ENCODE data around the gene HCST. TPM values are rescaled to one million over a fixed set of nuclear protein-coding genes. Genes with fewer than 3 reads are reported as not detected.

Gene HCST
- total and polyA plus RNA-seq, 2 of the 13 experiments (the other 11 are each of a cell fraction or from before 2014, with no cell fraction given) = 0.24 to 1.2 TPM

- TF ChIP-seq ZFAT (CRISPR knock-in tag; conservative IDR thresholded peaks at IDR 0.05) (no peak), DZIP1 (CRISPR knock-in tag; IDR thresholded peaks at IDR 0.05) (no peak), TFAP4 (IDR thresholded peaks at IDR 0.05; ENCODE audit: borderline replicate concordance, low read depth) (peak; percentile 63; the same call in 1 of the 2 replicates), ZNF20 (CRISPR knock-in tag; IDR thresholded peaks at IDR 0.05) (no peak), MLXIP (CRISPR knock-in tag; IDR thresholded peaks at IDR 0.05; ENCODE audit: borderline replicate concordance) (no peak), ZNF337 (CRISPR knock-in tag; IDR thresholded peaks at IDR 0.05; ENCODE audit: borderline replicate concordance, low read depth) (no peak), RBM39 (IDR thresholded peaks at IDR 0.05; ENCODE audit: low read depth, low read length, poor library complexity, severe bottlenecking) (no peak), ZNF776 (CRISPR knock-in tag; IDR thresholded peaks at IDR 0.05) (no peak), ZNF275 (CRISPR knock-in tag; IDR thresholded peaks at IDR 0.05; ENCODE audit: borderline replicate concordance) (no peak), JUND (CRISPR knock-in tag; IDR thresholded peaks at IDR 0.05) (0 out of 2 replicates have a peak, but pooled peaks have one; percentile 43), AKAP8 (CRISPR knock-in tag; IDR thresholded peaks at IDR 0.05) (no peak), ZNF746 (CRISPR knock-in tag; IDR thresholded peaks at IDR 0.05) (no peak), MYC (CRISPR knock-in tag; IDR thresholded peaks at IDR 0.05; ENCODE audit: borderline replicate concordance) (peak; percentile 90), THAP9 (CRISPR knock-in tag; IDR thresholded peaks at IDR 0.05; ENCODE audit: borderline replicate concordance) (peak; percentile 95), RXRB (CRISPR knock-in tag; IDR thresholded peaks at IDR 0.05; ENCODE audit: borderline replicate concordance) (peak; percentile 66; the same call in 1 of the 2 replicates), ZNF580 (CRISPR knock-in tag; IDR thresholded peaks at IDR 0.05; ENCODE audit: borderline replicate concordance, low read depth) (peak; percentile 79)
Observed at GRCh38 chr19:35931161-35931873, 29.0 kb downstream of the HCST start (continued).
